ENCODE data around the gene PIK3CG.
"Not testable (repeated sequence)": the region's sequence is repeated elsewhere in the genome, so short reads cannot be mapped to it uniquely, and the experiment has no call there.

PIK3CG gene

DNA sequence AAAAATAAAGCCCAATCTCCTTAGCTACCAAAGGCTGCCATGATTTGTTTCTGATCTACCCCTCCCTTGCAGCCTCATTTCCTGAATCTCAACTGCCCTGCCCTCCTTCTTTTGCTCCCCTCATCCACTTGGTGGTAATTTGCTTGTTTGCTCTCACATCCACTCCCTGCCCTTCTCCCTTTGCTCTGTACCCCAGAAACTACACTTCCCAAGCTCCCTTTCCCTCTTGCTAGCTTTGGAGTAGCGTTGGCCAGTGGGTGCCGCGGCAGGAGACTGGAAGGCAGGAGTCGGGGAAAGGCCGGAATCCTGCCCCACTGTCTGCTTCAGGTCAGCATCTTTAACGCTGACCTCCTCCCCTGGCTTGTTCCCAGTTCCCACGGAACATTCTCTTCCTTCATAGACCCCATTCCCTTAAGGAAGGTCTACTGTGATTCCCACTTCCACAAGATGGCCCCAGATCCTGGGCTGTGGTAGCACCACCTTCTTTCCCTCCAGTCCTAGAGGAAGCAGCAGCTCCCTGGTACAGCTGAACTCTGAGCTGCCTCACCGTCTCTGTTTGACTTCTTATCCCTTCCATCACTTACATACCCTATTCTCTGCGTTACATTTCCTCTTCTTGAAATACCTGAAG is 79.1 kb downstream of the PIK3CG start:
- no peak for DNase-seq

DNA sequence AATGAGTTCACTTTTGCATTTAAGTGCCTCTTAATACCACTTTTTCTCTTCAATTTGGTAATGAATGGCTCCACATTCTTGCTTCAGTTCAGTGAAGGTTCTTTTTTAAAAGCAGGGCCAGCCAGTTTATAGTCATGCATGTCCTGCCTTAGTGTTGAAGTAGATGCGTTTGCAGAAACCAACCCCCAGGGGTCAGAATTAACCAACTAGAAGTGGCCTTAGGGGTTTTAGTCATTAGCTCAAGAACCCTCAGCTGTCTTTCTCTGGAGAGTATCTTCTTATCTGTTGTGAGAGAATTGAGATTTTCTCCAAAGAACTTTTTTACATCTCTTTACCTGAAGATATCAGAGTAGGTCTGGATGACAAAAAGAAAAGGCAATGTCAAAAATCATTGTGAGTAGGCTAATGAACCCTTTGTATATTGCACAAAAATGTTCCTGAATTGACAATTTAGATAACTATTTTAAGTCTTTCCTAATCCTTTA is 82.2 kb downstream of the PIK3CG start:
- DNase-seq, result peak; percentile 74 to 94 (median 86)

DNA sequence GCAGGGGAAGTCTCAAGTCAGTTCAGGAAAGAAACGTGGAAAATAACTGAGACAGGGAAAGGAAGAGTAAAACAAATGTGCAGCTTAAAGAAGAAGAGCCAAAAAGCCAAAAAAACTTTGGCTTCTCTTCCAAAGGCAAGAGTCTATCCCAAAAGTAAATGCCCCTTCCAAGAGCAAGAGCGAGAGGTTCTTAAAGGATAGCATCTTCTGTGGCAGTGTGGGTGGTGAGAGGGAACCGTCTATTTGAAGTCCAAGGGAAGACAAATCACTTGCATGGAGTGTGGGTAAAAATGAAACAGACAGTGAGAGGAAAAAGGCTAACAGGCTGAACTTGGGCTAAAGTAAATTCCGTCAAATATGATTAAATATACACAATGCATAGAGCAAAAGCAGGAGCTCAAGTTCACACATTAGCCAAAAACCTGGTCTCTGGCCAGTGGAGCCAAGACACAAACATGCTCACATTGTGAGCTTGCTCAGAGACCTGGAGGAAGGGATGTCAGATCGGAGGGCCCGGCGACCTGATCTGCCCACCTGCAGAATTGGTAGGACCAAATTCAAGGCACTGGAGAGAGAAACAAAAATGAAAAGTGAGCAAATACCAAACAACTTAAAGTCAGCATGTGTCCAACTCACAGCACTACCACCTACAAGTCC is 87.0 kb downstream of the PIK3CG start:
- DNase-seq, result no peak

DNA sequence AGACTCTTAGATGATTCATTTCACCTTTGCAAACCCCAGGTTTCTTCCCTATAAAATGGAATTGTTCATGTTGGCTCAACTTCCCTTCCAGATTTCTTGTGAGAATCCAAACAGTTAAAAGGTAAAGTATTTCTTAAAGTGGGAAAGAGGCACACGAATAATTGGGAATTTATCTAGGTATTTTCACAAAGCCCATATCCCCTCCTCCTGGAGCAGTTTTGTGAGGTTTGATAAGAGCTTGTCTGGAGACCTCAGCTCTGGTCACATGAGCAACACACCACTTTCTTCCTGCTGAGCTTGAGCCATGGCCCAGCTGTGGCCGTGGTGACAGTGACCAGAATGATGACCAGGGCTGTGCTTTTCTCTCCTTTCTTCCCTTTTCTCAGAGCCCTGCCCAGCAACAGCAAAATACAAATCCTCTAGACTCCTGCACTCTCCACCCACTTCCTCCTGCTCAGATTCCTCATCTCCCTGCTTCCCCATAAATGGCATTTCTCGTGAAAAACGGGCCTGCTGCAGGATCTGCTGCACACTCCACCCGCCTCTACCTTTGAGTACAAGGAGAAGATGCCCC is 87.7 kb downstream of the PIK3CG start:
- DNase-seq, result no peak

DNA sequence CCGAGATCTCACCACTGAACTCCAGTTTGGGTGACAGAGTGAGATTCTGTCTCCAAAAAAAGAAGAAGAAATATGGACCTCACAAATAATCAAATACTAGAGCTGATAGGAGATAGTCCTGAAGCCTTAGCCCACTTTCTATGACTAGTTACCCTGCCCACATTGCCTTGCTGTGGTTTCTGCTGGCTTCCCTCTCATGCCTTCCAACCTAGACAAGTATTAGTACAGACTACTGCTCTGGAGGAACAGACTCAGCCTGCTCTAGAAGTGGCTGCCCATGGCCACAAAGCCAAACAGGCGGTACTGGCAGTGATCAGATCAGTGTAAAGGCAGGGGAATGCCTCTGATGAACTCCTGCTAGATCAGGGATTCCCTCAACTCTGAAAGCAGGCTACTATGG is 89.8 kb downstream of the PIK3CG start:
- DNase-seq, result no peak

DNA sequence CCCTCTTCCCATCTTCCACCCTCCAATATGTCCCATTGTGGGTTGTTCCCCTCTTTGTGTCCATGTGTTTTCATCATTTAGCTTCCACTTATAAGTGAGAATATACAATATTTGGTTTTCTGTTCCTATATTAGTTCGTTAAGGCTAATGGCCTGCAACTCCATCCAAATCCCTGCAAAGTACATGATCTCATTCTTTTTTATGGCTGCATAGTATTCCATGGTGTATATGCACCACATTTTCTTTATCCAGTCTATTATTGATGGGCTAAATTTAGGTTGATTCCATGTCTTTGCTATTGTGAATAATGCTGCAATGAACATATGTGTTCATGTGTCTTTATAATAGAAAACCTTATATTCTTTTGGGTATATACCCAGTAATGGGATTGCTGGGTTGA is 90.8 kb downstream of the PIK3CG start:
- DNase-seq, result not testable (repeated sequence)

Data from NCI-H1417 (cell line).